GM21825 (cell line): ENCODE data around the gene CEP112.

Experiments
- ATAC-seq: cut with Tn5 transposase; IDR thresholded peaks from one replicate; pipeline ENCODE4 v1.9.1; 2021; ENCODE audit warnings: mild to moderate bottlenecking, moderate library complexity; ENCODE audit not compliant: unreplicated experiment

The CEP112 gene

GRCh38 chr17:65618516-65618915 lies 573.4 kb downstream of the CEP112 start:
- no peak for ATAC-seq

- no peak for ATAC-seq
Observed at GRCh38 chr17:65617496-65617895, 574.4 kb downstream of the CEP112 start.

- ATAC-seq: no peak
Observed at GRCh38 chr17:65609749-65610148, 582.2 kb downstream of the CEP112 start.

- ATAC-seq: no peak
Observed at GRCh38 chr17:65609286-65609685, 582.6 kb downstream of the CEP112 start.

GRCh38 chr17:65604070-65604469 lies 587.9 kb downstream of the CEP112 start:
- ATAC-seq: no peak

- no peak for ATAC-seq
Observed at GRCh38 chr17:65601881-65602280, 590.1 kb downstream of the CEP112 start.

- no peak for ATAC-seq
Observed at GRCh38 chr17:65601145-65601544, 590.8 kb downstream of the CEP112 start.

- no peak for ATAC-seq
Observed at GRCh38 chr17:65600518-65600917, 591.4 kb downstream of the CEP112 start.

GRCh38 chr17:65599650-65600049 lies 592.3 kb downstream of the CEP112 start:
- ATAC-seq: no peak

- no peak for ATAC-seq
Observed at GRCh38 chr17:65598746-65599145, 593.2 kb downstream of the CEP112 start.

- ATAC-seq: no peak
Observed at GRCh38 chr17:65595071-65595656, 596.8 kb downstream of the CEP112 start.

GRCh38 chr17:65593855-65594845 lies 597.8 kb downstream of the CEP112 start:
- ATAC-seq: no peak

- no peak for ATAC-seq
Observed at GRCh38 chr17:65593092-65593854, 598.7 kb downstream of the CEP112 start.

GRCh38 chr17:65592125-65592965 lies 599.6 kb downstream of the CEP112 start:
- no peak for ATAC-seq

- ATAC-seq: no peak
Observed at GRCh38 chr17:65589321-65589720, 602.6 kb downstream of the CEP112 start.

- no peak for ATAC-seq
Observed at GRCh38 chr17:65588181-65588808, 603.6 kb downstream of the CEP112 start.

GRCh38 chr17:65587534-65588180 lies 604.3 kb downstream of the CEP112 start:
- no peak for ATAC-seq

GRCh38 chr17:65586899-65587298 lies 605.0 kb downstream of the CEP112 start:
- no peak for ATAC-seq
